ENCODE measurements around the gene ELAC2. TPM values are rescaled to one million over a fixed set of nuclear protein-coding genes. Genes with fewer than 3 reads are reported as not detected.

The ELAC2 gene
- total and polyA plus RNA-seq, 2 of the 8 experiments (the other 6 are each of a cell fraction or from before 2014, with no cell fraction given): 91.6 to 127 TPM

GRCh38 chr17:12982224-12982623 lies 35.6 kb downstream of the ELAC2 start:
- no peak overlapping the region for H2BK12ac ChIP-seq (ENCODE audit: low read depth, low read length)
- H3K23me2 ChIP-seq (ENCODE audit: low read depth, low read length): no peaks in the 10 kb centered on the region
- no peaks in the 10 kb centered on the region for H3K79me1 ChIP-seq (ENCODE audit: low read depth, low read length)
- H3K23ac ChIP-seq (ENCODE audit: insufficient read length): no peak overlapping the region
- no peaks in the 10 kb centered on the region for H3K9me3 ChIP-seq (ENCODE audit: insufficient read depth in 2 of 2, low read depth in 1 of 2, low read length in 1 of 2)
- H2BK5ac ChIP-seq (ENCODE audit: low read depth, low read length): no peak overlapping the region
- no peak overlapping the region for H3K14ac ChIP-seq (ENCODE audit: insufficient read length)
- peaks cover 2 to 13% (median 8%) of the 10 kb centered on the region in 4 experiments; a peak in 6 of 7 replicates for H3K4me1 ChIP-seq (replicated peaks in 1 of 4; ENCODE audit: control insufficient read depth in 3 of 4, insufficient read depth in 4 of 4, low read length in 3 of 4)
- TF ChIP-seq PHF8 (conservative IDR thresholded peaks at IDR 0.05; ENCODE audit: low read depth, low read length) (no peak), SP1 (IDR thresholded peaks at IDR 0.05; ENCODE audit: low read depth, low read length) (no peak), RBBP5 (IDR thresholded peaks at IDR 0.05; ENCODE audit: borderline replicate concordance, low read depth, low read length) (no peak), EP300 (IDR thresholded peaks at IDR 0.05; ENCODE audit: borderline replicate concordance in 1 of 2, low read depth in 2 of 2, low read length in 2 of 2) (no peak), HDAC6 (IDR thresholded peaks at IDR 0.05; ENCODE audit: low read depth, low read length) (no peak), RNF2 (IDR thresholded peaks at IDR 0.05; ENCODE audit: borderline replicate concordance, low read depth, low read length, missing control alignments, poor library complexity, severe bottlenecking) (no peak), CBX8 (IDR thresholded peaks at IDR 0.05; ENCODE audit: borderline replicate concordance, low read depth, low read length) (no peak)
- no peak overlapping the region for H3K4ac ChIP-seq (replicated peaks; ENCODE audit: insufficient read length, low read depth, low read length)
- POLR2A ChIA-PET (ENCODE audit: partially characterized antibody): no interaction called here
- no peak overlapping the region for H2AK5ac ChIP-seq (ENCODE audit: low read depth, low read length)
- WGBS, 2 experiments (ENCODE audit: extremely low coverage in 1 of 2, insufficient coverage in 1 of 2, insufficient read length in 1 of 2, insufficient replicate concordance in 2 of 2, low coverage in 1 of 2, low lambda C conversion rate in 2 of 2, missing lambda C conversion rate in 1 of 2): 94% methylated on average over 6 of the region's 6 CpGs; no CpG with 5 or more reads in 1 of the 2 experiments
- H2BK120ac ChIP-seq (replicated peaks; ENCODE audit: low read depth, low read length): no peak overlapping the region
- H4K91ac ChIP-seq (replicated peaks; ENCODE audit: insufficient read length, low read length): no peak overlapping the region
- no peak overlapping the region; a peak in 1 of 7 replicates for H3K9ac ChIP-seq (replicated peaks in 1 of 4; ENCODE audit: extremely low read depth in 1 of 4, low read depth in 3 of 4, low read length in 3 of 4)
- CTCF ChIA-PET (ENCODE audit: partially characterized antibody): interaction anchor here (0.8 kb wide), 1 partner anchor 46 kb away, joined by 3 read pairs; no protein-coding TSS in a partner anchor
- FAIRE-seq (no peak), DNase-seq (ENCODE audit: low read depth in 1 of 2, low spot score in 2 of 2) (no peak)
- no peaks in the 10 kb centered on the region for H3K79me2 ChIP-seq (ENCODE audit: control insufficient read depth in 1 of 2, insufficient read depth in 2 of 2, low read length in 2 of 2)
- no peak overlapping the region for H2BK20ac ChIP-seq (ENCODE audit: low read length)
- H3K4me2 ChIP-seq (ENCODE audit: insufficient read depth in 1 of 2, low read depth in 2 of 2, low read length in 2 of 2): no peak overlapping the region
- H4K5ac ChIP-seq (ENCODE audit: insufficient read length, low read depth, low read length): no peak overlapping the region
- H2AFZ ChIP-seq (ENCODE audit: low read length): no peak overlapping the region
- H4K8ac ChIP-seq (ENCODE audit: extremely low read depth, insufficient read depth, low read length): no peak overlapping the region
- no peaks in the 10 kb centered on the region; a peak in 1 of 8 replicates for H3K36me3 ChIP-seq (ENCODE audit: control insufficient read depth in 2 of 4, insufficient read depth in 4 of 4, low read length in 3 of 4)
- no peak overlapping the region for H3K18ac ChIP-seq (ENCODE audit: extremely low read depth, low read length)
- no peak overlapping the region for H3K27ac ChIP-seq (ENCODE audit: low read depth, low read length)
- H4K20me1 ChIP-seq (replicated peaks in 1 of 2; ENCODE audit: control insufficient read depth in 1 of 2, insufficient read depth in 2 of 2, low read length in 2 of 2): peaks cover 0 to 2% of the 10 kb centered on the region in 2 experiments
- H2BK15ac ChIP-seq (ENCODE audit: low read length): no peak overlapping the region
- no peak overlapping the region for H3K4me3 ChIP-seq (ENCODE audit: extremely low read depth in 1 of 4, insufficient read depth in 2 of 4, low read depth in 3 of 4, low read length in 4 of 4)
- no peak overlapping the region for H3K56ac ChIP-seq (replicated peaks; ENCODE audit: insufficient read length, low read depth, low read length)
- H3K27me3 ChIP-seq (replicated peaks in 1 of 4; ENCODE audit: control insufficient read depth in 3 of 4, extremely low read depth in 1 of 4, insufficient read depth in 3 of 4, low read length in 3 of 4): no peaks in the 10 kb centered on the region

Data from H1 (cell line).